ENCODE data around the gene TRPC4AP. TPM values are rescaled to one million over a fixed set of nuclear protein-coding genes. Genes with fewer than 3 reads are reported as not detected.

TRPC4AP gene
- total RNA-seq, 2 experiments from 2014 or later = 31.9 to 38.8 TPM

DNA sequence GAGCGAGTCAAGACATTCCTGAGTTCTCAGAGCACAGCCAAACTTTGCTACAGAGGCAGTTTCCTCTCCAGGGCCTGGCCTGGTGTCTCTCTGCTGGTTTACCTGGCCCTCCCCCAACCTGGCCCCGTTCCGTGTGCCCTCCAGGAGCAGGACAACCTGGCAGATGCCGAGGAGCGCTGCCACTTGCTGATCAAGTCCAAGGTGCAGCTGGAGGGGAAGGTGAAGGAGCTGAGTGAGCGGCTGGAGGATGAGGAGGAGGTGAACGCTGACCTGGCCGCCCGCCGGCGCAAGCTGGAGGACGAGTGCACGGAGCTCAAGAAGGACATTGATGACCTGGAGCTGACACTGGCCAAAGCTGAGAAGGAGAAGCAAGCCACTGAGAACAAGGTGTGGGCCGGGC, 97.4 kb downstream of the TRPC4AP start:
- Histone ChIP-seq H3K4me2 (ENCODE audit: low read length) (no peak overlapping the region), H3K27ac (ENCODE audit: low read depth, low read length, poor library complexity, severe bottlenecking) (no peak overlapping the region), H3K4me3 (ENCODE audit: low read depth, low read length, poor library complexity, severe bottlenecking) (no peak overlapping the region), H3K9me2 (ENCODE audit: insufficient read depth, low read length) (no peaks in the 10 kb centered on the region), H2AFZ (ENCODE audit: low read length) (no peak overlapping the region), H3K79me2 (ENCODE audit: insufficient read depth, low read depth, low read length) (no peaks in the 10 kb centered on the region), H3K9me3 (ENCODE audit: low read length) (no peaks in the 10 kb centered on the region), H3K36me3 (ENCODE audit: insufficient read depth, low read length) (peaks cover 19% of the 10 kb centered on the region), H3K4me1 (ENCODE audit: insufficient read depth, low read length, poor library complexity, severe bottlenecking) (no peaks in the 10 kb centered on the region), H4K20me1 (ENCODE audit: insufficient read depth, low read length) (no peaks in the 10 kb centered on the region)
- no TSS peak for BruUV-seq (replicated peaks)
- ChIA-PET CTCF (ENCODE audit: unreplicated experiment) (no interaction called here), POLR2A (interaction anchor here (0.6 kb wide), 1 partner anchor 552 kb away, joined by 3 read pairs; no protein-coding TSS in a partner anchor)
- no peak for TF ChIP-seq EZH2phosphoT487 (IDR thresholded peaks at IDR 0.05; ENCODE audit: borderline replicate concordance, low read depth, low read length)
- no peak for TF ChIP-seq CTCF (conservative IDR thresholded peaks at IDR 0.05; ENCODE audit: low read length)
- no peak for DNase-seq (ENCODE audit: low spot score)
- intact Hi-C loops (cut with micrococcal nuclease; ENCODE audit: unreplicated experiment) = no loop called here

- no peak for DNase-seq (ENCODE audit: low spot score)
- no TSS peak for BruUV-seq (replicated peaks)
- ChIA-PET CTCF (ENCODE audit: unreplicated experiment) (no interaction called here), POLR2A (interaction anchor here (0.5 to 0.6 kb wide), 2 partner anchors 161 to 552 kb away, joined by 3 to 4 read pairs; no protein-coding TSS in a partner anchor)
- no peaks in the 10 kb centered on the region for H4K20me1 ChIP-seq (ENCODE audit: insufficient read depth, low read length)
- H2AFZ ChIP-seq (ENCODE audit: low read length) = no peak overlapping the region
- H3K9me2 ChIP-seq (ENCODE audit: insufficient read depth, low read length) = no peaks in the 10 kb centered on the region
- TF ChIP-seq EZH2phosphoT487 (IDR thresholded peaks at IDR 0.05; ENCODE audit: borderline replicate concordance, low read depth, low read length) (no peak), CTCF (conservative IDR thresholded peaks at IDR 0.05; ENCODE audit: low read length) (no peak)
- no peak overlapping the region for H3K4me2 ChIP-seq (ENCODE audit: low read length)
- no peaks in the 10 kb centered on the region for H3K4me1 ChIP-seq (ENCODE audit: insufficient read depth, low read length, poor library complexity, severe bottlenecking)
- H3K4me3 ChIP-seq (ENCODE audit: low read depth, low read length, poor library complexity, severe bottlenecking) = no peak overlapping the region
- H3K36me3 ChIP-seq (ENCODE audit: insufficient read depth, low read length) = peaks cover 19% of the 10 kb centered on the region
- no peak overlapping the region for H3K27ac ChIP-seq (ENCODE audit: low read depth, low read length, poor library complexity, severe bottlenecking)
- intact Hi-C loops (cut with micrococcal nuclease; ENCODE audit: unreplicated experiment) = no loop called here
- no peaks in the 10 kb centered on the region for H3K9me3 ChIP-seq (ENCODE audit: low read length)
- no peaks in the 10 kb centered on the region for H3K79me2 ChIP-seq (ENCODE audit: insufficient read depth, low read depth, low read length)
These were observed 98.0 kb downstream of the TRPC4AP start for GRCh38 chr20:34994509-34995131.

DNA sequence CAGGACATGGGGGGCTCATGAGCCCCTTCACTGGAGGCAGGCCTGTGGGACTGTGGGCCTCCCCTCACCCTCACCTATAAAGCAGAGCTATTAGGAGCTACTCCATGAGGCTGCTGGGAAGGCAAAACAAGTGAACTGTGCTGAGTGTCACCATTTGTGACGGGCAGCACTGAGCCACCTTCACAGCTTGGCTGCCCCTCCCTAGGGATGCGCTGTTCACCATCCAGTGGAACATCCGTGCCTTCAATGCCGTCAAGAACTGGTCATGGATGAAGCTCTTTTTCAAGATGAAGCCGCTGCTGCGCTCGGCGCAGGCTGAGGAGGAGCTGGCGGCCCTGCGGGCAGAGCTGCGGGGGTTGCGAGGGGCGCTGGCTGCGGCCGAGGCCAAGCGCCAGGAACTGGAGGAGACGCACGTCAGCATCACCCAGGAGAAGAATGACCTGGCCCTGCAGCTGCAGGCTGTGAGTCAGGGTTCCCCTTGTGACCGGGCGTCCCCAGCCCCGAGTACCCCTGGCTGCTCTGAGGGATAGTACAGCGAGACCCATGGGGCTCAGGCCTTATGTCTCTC, 98.6 kb downstream of the TRPC4AP start:
- peaks cover 19% of the 10 kb centered on the region for H3K36me3 ChIP-seq (ENCODE audit: insufficient read depth, low read length)
- H3K79me2 ChIP-seq (ENCODE audit: insufficient read depth, low read depth, low read length) = no peaks in the 10 kb centered on the region
- no peaks in the 10 kb centered on the region for H3K9me2 ChIP-seq (ENCODE audit: insufficient read depth, low read length)
- TF ChIP-seq EZH2phosphoT487 (IDR thresholded peaks at IDR 0.05; ENCODE audit: borderline replicate concordance, low read depth, low read length) = no peak
- TF ChIP-seq CTCF (conservative IDR thresholded peaks at IDR 0.05; ENCODE audit: low read length) = no peak
- H2AFZ ChIP-seq (ENCODE audit: low read length) = no peak overlapping the region
- DNase-seq (ENCODE audit: low spot score) = no peak
- H3K4me2 ChIP-seq (ENCODE audit: low read length) = no peak overlapping the region
- ChIA-PET POLR2A (interaction anchor here (0.5 kb wide), 1 partner anchor 160 kb away, joined by 4 read pairs; no protein-coding TSS in a partner anchor), CTCF (ENCODE audit: unreplicated experiment) (no interaction called here)
- no peaks in the 10 kb centered on the region for H3K9me3 ChIP-seq (ENCODE audit: low read length)
- no peaks in the 10 kb centered on the region for H3K4me1 ChIP-seq (ENCODE audit: insufficient read depth, low read length, poor library complexity, severe bottlenecking)
- no peak overlapping the region for H3K27ac ChIP-seq (ENCODE audit: low read depth, low read length, poor library complexity, severe bottlenecking)
- no TSS peak for BruUV-seq (replicated peaks)
- intact Hi-C loops (cut with micrococcal nuclease; ENCODE audit: unreplicated experiment) = no loop called here
- no peak overlapping the region for H3K4me3 ChIP-seq (ENCODE audit: low read depth, low read length, poor library complexity, severe bottlenecking)
- H4K20me1 ChIP-seq (ENCODE audit: insufficient read depth, low read length) = no peaks in the 10 kb centered on the region

All from OCI-LY7 (cell line).